VCaP (cell line): ENCODE results near the gene AFG3L2.
"Not testable (repeated sequence)": the region's sequence is repeated elsewhere in the genome, so short reads cannot be mapped to it uniquely, and the experiment has no call there.

Source experiments
- H3K27ac ChIP-seq: fragments of 450-650 bp; 2 replicates; pipeline ENCODE4 v1.5.1; 2017
- TF ChIP-seq, protein P1 (sequence below): fragments of 450-650 bp; conservative IDR thresholded peaks from 2 replicates; pipeline ENCODE4 v1.5.1; 2017; ENCODE audit warnings: mild to moderate bottlenecking, moderate library complexity

The AFG3L2 gene

DNA sequence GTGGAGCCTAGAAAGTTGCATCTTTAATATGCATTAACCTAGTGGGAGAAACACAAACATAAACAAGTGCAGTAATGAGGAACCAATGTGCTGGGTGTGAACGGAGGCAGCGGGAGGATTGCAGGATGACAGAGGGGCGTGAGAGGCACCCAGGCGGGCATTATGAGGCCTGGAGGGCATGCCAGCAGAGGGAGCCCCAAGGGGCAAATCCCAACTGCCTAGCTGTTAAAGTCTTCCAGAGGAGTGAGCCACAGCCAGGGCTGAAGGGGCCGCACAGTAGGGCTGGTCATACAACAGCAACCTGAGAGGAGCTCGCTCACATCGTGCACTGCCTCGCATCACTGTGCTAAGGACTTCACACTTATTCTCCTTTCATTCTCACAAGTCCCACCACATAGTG, 17.4 kb upstream of the AFG3L2 start:
- TF ChIP-seq, protein P1, sequence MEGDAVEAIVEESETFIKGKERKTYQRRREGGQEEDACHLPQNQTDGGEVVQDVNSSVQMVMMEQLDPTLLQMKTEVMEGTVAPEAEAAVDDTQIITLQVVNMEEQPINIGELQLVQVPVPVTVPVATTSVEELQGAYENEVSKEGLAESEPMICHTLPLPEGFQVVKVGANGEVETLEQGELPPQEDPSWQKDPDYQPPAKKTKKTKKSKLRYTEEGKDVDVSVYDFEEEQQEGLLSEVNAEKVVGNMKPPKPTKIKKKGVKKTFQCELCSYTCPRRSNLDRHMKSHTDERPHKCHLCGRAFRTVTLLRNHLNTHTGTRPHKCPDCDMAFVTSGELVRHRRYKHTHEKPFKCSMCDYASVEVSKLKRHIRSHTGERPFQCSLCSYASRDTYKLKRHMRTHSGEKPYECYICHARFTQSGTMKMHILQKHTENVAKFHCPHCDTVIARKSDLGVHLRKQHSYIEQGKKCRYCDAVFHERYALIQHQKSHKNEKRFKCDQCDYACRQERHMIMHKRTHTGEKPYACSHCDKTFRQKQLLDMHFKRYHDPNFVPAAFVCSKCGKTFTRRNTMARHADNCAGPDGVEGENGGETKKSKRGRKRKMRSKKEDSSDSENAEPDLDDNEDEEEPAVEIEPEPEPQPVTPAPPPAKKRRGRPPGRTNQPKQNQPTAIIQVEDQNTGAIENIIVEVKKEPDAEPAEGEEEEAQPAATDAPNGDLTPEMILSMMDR = peak; percentile 54
- no peak overlapping the region for H3K27ac ChIP-seq

DNA sequence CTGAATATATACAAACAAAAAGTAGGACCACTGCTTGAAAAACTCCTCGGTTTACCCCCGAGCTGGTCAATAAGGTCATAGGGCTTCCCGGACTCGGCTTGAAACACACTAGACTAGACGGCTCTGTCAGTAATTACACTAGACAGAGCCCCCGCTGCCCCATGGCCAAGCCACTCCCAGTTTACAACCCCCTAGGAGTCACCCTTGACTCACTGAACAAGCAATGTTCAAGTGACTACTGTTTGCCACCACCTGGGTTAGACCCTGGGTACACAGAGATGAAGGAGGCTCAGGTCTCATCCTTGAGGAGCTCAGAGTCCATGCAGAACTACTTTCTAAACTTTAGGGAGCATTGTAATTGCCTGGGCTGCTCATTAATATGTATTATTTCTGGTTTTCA, 17.0 kb upstream of the AFG3L2 start:
- TF ChIP-seq, protein P1 = no peak
- H3K27ac ChIP-seq = no peak overlapping the region

GRCh38 chr18:12393510-12393909, 16.5 kb upstream of the AFG3L2 start:
- TF ChIP-seq, protein P1 = no peak
- no peak overlapping the region for H3K27ac ChIP-seq

- H3K27ac ChIP-seq = no peak overlapping the region
- TF ChIP-seq, protein P1 = peak; percentile 93
Observed at GRCh38 chr18:12391487-12392165, 14.6 kb upstream of the AFG3L2 start.

- no peak overlapping the region for H3K27ac ChIP-seq
- TF ChIP-seq, protein P1 = no peak
Observed at GRCh38 chr18:12388442-12388841, 11.4 kb upstream of the AFG3L2 start.

DNA sequence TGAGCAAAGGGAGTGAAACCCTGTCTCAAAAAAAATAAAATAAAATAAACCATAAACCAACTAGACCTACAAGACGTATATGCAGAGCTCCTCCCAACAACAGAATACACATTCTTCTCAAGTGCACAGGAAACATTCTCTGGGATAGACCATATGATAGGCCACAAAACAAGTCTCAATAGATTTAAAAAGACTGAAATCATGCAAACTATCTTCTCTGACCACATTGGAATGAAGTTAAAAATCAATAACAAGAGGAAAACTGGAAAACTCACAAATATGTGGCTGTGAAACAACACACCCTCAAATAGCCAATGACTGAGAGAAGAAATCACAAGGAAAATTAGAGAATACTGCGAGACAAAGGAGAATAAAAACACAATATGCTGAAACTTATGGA, 7.2 kb upstream of the AFG3L2 start:
- TF ChIP-seq, protein P1 = no peak

GRCh38 chr18:12383759-12384158, 6.7 kb upstream of the AFG3L2 start:
- not testable (repeated sequence) for H3K27ac ChIP-seq

More for the DNA sequence above, 7.2 kb upstream of the AFG3L2 start:
- H3K27ac ChIP-seq = no peak overlapping the region

- not testable (repeated sequence) for H3K27ac ChIP-seq
Observed at GRCh38 chr18:12382221-12382814, 5.3 kb upstream of the AFG3L2 start.

- peak overlapping the region; percentile 98 for H3K27ac ChIP-seq
Observed at GRCh38 chr18:12378198-12378558, 1.2 kb upstream of the AFG3L2 start.
